SIG-M5 treated with dmso at 0.1 percent for 504 hours (cell line): ENCODE measurements around the gene TEX19.
"Not testable (repeated sequence)": the region's sequence is repeated elsewhere in the genome, so short reads cannot be mapped to it uniquely, and the experiment has no call there.

Experiments
- DNase-seq: peaks from one replicate; lab custom pipeline; 2025; ENCODE audit not compliant: unreplicated experiment; lab: John Stamatoyannopoulos, UW

Gene TEX19

DNA sequence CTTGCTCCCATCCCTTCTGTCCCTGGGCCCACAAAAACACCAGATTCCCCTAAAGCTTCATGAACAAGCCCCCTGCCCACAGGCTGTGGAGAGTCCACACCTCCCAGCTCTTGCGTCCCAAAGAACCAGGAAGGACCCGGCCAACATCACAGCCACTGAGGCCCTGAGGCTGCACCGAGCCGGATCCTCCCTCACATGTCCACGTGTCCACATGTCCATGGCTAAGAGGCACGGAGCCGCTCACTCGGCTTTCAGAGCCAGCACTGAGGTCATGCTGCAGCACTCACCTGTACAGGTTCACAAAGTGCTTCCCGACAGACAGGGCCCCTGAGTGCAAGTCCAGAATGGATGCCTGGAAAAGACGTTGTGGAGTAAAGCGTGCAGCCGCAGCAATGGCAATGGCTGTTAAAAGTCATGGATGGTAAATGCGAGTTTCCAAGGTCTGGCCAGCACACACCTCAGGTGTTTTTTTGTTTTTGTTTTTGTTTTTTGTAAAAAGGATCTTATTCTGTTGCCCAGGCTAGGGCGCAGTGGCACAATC, 47.2 kb downstream of the TEX19 start:
- DNase-seq: no peak

DNA sequence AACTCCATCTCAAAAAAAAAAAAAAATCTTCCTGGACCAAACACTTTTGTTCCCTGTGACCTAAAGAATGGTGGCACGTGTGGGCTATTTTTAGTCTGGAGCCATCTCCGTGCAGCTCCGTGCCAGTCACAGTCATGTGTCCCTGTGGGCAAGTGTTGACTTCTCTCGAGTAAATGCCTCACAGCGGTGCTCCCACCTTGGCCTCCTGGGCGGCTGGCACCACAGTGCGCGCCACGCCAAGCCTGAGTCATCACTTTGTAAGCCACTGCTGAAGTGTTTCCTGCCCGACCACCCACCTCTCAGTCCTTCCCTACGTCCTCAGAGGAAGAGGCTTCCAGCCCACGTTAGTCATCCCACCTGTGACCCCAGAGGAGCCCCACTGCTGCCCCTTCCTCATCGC, 48.2 kb downstream of the TEX19 start:
- no peak for DNase-seq

DNA sequence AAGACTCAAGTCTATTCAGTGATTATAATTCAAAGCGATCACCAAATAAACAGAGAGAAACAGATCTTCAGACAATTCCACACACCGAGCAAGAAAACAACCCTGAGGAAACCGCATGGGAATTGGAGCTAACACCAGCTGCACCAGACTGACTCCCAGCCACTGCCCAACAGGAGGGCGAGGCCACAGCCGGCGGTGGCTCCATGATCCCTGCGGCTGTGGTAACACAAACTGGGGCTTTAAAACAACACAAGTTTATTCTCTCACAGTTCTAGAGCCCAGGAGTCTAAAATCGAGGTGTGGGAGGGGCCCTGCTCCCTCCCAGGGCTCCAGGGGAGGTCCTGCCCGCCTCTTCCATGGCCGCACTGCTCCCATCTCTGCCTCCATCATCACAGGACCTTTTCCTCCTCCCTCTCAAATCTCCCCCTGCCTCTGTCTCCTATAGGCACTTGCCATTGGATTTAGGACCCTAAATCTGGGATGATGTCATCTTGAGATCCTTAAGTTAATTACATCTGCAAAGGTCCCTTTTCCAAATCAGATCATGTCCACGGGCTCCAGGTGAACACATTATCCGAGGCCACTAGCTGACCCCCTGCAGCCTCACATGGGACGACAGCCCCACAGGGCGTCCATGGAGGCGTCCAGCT, 49.4 kb downstream of the TEX19 start:
- no peak for DNase-seq

DNA sequence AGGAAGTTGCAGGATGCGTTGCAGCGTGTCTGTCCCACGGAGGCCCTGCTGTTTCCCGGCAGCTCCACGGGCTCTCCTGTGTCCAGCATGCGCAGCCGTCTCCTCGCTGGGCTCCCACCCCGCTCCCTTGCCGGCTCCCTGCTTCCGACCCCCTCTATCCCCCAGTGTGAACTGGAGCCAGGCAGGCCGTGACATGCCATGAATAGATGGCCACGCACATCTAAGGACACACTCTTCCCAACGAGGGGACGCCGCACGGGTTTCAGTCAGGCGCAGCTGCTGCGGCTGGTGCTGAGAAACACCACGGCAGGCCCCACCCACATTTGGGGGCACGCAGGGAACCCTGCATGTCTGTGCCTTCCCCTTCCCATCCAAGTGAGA, 49.9 kb downstream of the TEX19 start:
- no peak for DNase-seq

DNA sequence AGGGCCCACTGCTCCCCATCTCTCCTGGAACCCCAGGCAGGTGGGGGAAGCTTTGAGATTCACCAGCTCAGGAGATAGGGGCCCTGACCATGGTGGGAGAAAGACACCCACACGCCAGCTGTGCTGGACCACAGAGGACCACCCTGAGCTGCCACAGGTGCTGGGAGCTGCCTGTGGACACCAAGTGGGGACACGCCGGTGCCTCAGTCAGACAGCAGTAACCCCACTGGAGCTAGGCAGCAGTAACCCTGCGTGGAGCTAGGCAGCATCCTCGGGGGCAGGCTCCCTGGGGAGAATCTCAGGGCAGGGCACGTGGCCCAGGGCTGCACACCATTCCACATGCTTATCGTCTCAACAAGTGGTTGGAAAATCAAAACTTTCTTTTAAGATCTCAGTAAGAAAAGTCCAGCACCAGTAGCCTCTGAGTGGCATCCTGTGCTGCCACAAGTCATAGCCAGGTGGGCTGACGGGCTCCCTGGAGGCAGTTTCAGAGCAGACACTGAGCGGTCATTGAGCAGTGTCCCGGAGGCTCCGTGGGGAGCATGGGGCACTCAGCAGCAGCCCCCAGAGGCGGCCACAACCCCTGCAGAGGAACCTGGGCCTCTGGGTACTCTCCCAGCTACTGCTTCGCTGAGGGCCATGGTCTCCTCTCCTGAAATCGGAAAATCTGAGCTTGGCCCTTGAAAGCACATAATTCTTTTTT, 51.1 kb downstream of the TEX19 start:
- DNase-seq: no peak

DNA sequence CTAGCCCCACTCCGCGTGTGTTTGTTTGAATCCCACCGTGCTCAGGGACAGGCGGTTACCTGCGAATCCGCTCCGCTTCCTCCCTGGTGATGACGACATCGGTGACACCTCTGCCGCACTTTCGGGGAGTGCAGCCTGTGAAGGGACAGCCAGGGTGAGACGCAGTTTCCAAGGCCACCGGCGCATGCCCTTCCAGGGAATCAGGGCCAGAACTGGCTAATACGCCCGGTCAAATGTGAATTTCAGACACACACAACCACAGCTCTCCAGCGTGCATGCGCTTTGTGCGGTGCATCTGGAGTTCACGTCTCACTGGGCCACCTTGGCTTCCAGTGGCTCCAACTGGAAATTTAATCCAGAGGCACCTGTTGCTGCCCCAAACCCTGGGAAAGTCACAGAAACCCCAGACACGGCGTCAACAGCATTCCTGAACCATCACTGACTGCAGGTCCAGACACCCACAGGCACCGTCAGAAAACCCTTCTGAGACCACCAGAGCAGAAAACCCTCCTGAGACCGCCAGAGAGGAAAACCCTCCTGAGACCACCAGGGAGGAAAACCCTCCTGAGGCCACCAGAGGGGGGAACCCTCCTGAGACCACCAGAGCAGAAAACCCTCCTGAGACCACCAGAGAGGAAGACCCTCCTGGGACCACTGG, 52.5 kb downstream of the TEX19 start:
- no peak for DNase-seq

DNA sequence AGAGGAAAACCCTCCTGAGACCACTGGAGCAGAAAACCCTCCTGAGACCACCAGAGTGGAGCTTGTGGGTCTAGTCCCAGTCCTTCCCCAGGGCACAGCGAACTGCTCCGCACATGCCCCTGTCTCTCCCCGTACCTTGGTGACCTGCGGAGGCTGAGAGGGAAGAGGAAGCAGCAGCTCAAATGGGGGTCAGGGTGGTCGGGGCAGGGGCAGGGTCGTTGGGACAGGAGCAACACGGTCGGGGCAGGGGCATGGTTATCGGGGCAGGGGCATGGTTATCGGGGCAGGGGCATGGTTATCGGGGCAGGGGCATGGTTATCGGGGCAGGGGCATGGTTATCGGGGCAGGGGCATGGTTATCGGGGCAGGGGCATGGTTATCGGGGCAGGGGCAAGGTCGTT, 53.0 kb downstream of the TEX19 start:
- not testable (repeated sequence) for DNase-seq

DNA sequence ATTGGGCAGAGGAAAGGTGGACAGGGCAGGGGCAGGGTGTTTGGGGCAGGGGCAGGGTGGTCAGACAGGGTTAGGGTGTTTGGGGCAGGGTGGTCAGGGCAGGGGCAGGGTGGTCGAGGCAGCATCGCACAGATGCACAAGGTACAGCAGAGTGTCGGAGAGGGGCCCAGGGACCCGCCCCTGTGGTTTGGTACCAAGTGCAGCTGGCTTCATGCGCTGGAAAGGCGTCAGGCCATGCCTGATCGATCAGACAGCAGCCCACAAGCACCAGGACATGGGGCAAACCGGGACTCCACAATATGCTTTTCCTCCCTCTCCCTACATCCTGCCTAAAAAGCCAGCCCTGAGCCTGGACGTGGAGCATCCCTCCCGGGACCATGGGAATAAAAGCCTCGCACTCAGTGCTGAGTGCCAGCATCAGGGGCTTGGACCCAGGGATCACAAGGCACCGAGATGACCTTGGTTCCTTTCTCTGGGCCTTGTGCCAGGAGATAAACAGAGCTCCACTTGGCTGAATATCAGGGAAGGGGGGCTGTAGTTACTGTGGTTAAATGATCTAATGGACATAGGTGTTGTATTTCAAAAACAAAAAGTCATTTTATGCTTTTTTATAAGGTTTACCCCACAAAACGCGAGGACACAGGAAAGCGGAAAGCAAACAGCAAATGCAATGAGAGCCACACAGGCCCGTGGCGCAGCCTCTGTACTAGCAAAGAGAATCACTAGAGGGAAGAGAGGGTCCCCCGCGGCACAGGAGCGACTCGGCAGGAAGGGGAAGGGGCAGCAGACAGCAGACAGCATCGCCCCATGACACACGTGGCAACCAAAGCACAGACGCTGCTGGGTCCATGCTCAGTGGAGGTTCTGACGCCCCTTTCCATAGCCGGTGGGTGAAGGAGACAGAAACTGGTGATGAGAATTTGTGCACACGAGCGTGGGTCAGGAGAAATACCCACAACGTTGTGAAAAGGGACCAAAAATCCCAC, 53.8 kb downstream of the TEX19 start:
- DNase-seq: no peak
